ENCODE results near the gene PLEKHB2. TPM values are rescaled to one million over a fixed set of nuclear protein-coding genes. Genes with fewer than 3 reads are reported as not detected.

The PLEKHB2 gene
- total RNA-seq, 1 experiment from 2014 or later: 94.8 TPM

- Histone ChIP-seq H3K4me1 (ENCODE audit: control insufficient read depth in 1 of 2, insufficient read depth in 2 of 2, low read length in 2 of 2) (no peaks in the 10 kb centered on the region), H3K9me3 (ENCODE audit: control insufficient read depth in 1 of 2, insufficient read depth in 1 of 2, low read depth in 1 of 2, low read length in 2 of 2) (no peaks in the 10 kb centered on the region), H2AFZ (ENCODE audit: low read depth, low read length, poor library complexity, severe bottlenecking) (no peak overlapping the region), H3K9me2 (ENCODE audit: insufficient read depth) (no peaks in the 10 kb centered on the region), H3K4me2 (ENCODE audit: low read length) (no peak overlapping the region), H3K27ac (ENCODE audit: low read depth, low read length) (no peak overlapping the region), H3K4me3 (replicated peaks in 1 of 2; ENCODE audit: low read depth in 1 of 2, low read length in 2 of 2) (no peak overlapping the region), H3K27me3 (ENCODE audit: insufficient read depth, low read length) (no peaks in the 10 kb centered on the region), H3K9ac (ENCODE audit: low read length) (no peak overlapping the region), H3K36me3 (ENCODE audit: control insufficient read depth in 1 of 2, insufficient read depth in 2 of 2, low read length in 2 of 2) (peaks cover 19 to 25% of the 10 kb centered on the region in 2 experiments; a peak in 3 of 4 replicates), H4K20me1 (ENCODE audit: insufficient read depth) (no peaks in the 10 kb centered on the region), H3K79me2 (ENCODE audit: insufficient read depth, low read length) (peaks cover 67% of the 10 kb centered on the region)
- intact Hi-C loops (cut with micrococcal nuclease): no loop called here
- TF ChIP-seq SRF (IDR thresholded peaks at IDR 0.05; ENCODE audit: low read depth) (no peak), FOSL1 (IDR thresholded peaks at IDR 0.05; ENCODE audit: low read depth) (no peak), CEBPB (IDR thresholded peaks at IDR 0.05; ENCODE audit: low read depth) (no peak), JUND (IDR thresholded peaks at IDR 0.05) (no peak), EZH2 (IDR thresholded peaks at IDR 0.05) (no peak), TCF7L2 (IDR thresholded peaks at IDR 0.05; ENCODE audit: borderline replicate concordance, extremely low read depth, insufficient read depth, insufficient read length) (no peak), YY1 (IDR thresholded peaks at IDR 0.05; ENCODE audit: extremely low read depth, insufficient replicate concordance, low read depth, low read length) (no peak), CTCF (IDR thresholded peaks at IDR 0.05 in 2 of 3, conservative IDR thresholded peaks at IDR 0.05 in 1 of 3; ENCODE audit: borderline replicate concordance in 1 of 3, insufficient read depth in 1 of 3, low read depth in 2 of 3, low read length in 2 of 3) (no peak), ZNF274 (IDR thresholded peaks at IDR 0.05; ENCODE audit: low read depth, low read length) (no peak), ELF1 (IDR thresholded peaks at IDR 0.05; ENCODE audit: borderline replicate concordance, low read depth) (no peak), EZH2phosphoT487 (IDR thresholded peaks at IDR 0.05; ENCODE audit: borderline replicate concordance) (no peak), ZFX (IDR thresholded peaks at IDR 0.05) (no peak)
- TF ChIP-seq, protein P1, sequence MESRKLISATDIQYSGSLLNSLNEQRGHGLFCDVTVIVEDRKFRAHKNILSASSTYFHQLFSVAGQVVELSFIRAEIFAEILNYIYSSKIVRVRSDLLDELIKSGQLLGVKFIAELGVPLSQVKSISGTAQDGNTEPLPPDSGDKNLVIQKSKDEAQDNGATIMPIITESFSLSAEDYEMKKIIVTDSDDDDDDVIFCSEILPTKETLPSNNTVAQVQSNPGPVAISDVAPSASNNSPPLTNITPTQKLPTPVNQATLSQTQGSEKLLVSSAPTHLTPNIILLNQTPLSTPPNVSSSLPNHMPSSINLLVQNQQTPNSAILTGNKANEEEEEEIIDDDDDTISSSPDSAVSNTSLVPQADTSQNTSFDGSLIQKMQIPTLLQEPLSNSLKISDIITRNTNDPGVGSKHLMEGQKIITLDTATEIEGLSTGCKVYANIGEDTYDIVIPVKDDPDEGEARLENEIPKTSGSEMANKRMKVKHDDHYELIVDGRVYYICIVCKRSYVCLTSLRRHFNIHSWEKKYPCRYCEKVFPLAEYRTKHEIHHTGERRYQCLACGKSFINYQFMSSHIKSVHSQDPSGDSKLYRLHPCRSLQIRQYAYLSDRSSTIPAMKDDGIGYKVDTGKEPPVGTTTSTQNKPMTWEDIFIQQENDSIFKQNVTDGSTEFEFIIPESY (IDR thresholded peaks at IDR 0.05; ENCODE audit: extremely low read depth, insufficient replicate concordance, low read length): no peak
- TF ChIP-seq, protein P2, sequence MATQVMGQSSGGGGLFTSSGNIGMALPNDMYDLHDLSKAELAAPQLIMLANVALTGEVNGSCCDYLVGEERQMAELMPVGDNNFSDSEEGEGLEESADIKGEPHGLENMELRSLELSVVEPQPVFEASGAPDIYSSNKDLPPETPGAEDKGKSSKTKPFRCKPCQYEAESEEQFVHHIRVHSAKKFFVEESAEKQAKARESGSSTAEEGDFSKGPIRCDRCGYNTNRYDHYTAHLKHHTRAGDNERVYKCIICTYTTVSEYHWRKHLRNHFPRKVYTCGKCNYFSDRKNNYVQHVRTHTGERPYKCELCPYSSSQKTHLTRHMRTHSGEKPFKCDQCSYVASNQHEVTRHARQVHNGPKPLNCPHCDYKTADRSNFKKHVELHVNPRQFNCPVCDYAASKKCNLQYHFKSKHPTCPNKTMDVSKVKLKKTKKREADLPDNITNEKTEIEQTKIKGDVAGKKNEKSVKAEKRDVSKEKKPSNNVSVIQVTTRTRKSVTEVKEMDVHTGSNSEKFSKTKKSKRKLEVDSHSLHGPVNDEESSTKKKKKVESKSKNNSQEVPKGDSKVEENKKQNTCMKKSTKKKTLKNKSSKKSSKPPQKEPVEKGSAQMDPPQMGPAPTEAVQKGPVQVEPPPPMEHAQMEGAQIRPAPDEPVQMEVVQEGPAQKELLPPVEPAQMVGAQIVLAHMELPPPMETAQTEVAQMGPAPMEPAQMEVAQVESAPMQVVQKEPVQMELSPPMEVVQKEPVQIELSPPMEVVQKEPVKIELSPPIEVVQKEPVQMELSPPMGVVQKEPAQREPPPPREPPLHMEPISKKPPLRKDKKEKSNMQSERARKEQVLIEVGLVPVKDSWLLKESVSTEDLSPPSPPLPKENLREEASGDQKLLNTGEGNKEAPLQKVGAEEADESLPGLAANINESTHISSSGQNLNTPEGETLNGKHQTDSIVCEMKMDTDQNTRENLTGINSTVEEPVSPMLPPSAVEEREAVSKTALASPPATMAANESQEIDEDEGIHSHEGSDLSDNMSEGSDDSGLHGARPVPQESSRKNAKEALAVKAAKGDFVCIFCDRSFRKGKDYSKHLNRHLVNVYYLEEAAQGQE (IDR thresholded peaks at IDR 0.05; ENCODE audit: low read depth): no peak
- RAD21 ChIA-PET (ENCODE audit: low non-redundant PET in 1 of 2, low total read pairs in 2 of 2, uncharacterized antibody in 2 of 2, unreplicated experiment in 2 of 2): no interaction called here
- no peak for DNase-seq (ENCODE audit: low read depth, low spot score)
- ATAC-seq: no peak
- BruUV-seq (replicated peaks): no TSS peak
- POLR2A ChIA-PET: no interaction called here
- CTCF ChIA-PET: no interaction called here
These were observed 17.4 kb downstream of the PLEKHB2 start for GRCh38 chr2:131122496-131122895.
